Spleen (tissue), 13 donors: ENCODE data around the gene USP34. TPM values are rescaled to one million over a fixed set of nuclear protein-coding genes. Genes with fewer than 3 reads are reported as not detected.

Source experiments
- DNase-seq: peaks from one replicate; pipeline ENCODE4 v3.0.0-alpha.2; 2020
- H3K27ac ChIP-seq, 8 donors: fragments of 200-600 bp; sonication (generic) in 7 of 8; 1 replicate in 4 of 8; 2 replicates in 4 of 8; pipeline versions ENCODE4 v1.5.0 to v1.8.0; 2016 to 2021; ENCODE audit warnings: inconsistent platforms in 4 of 8, mild to moderate bottlenecking in 4 of 8, moderate library complexity in 1 of 8
- H3K27me3 ChIP-seq, 7 donors: fragments of 200-600 bp; sonication (generic) in 6 of 7; replicated peaks in 1 of 7; 1 replicate in 4 of 7; 2 replicates in 3 of 7; pipeline versions ENCODE4 v1.5.0 to v1.8.0; 2016 to 2021; ENCODE audit warnings: inconsistent platforms in 3 of 7, mild to moderate bottlenecking in 1 of 7
- H3K36me3 ChIP-seq, 6 donors: fragments of 200-600 bp; sonication (generic) in 5 of 6; 1 replicate in 4 of 6; 2 replicates in 2 of 6; pipeline versions ENCODE4 v1.5.0 to v1.8.0; 2016 to 2021; ENCODE audit warnings: inconsistent platforms in 2 of 6
- H3K4me1 ChIP-seq, 6 donors: fragments of 200-600 bp; sonication (generic) in 5 of 6; 1 replicate in 3 of 6; 2 replicates in 3 of 6; pipeline versions ENCODE4 v1.5.0 to v1.8.0; 2016 to 2021; ENCODE audit warnings: inconsistent platforms in 3 of 6
- H3K4me3 ChIP-seq, 8 donors: fragments of 200-600 bp; sonication (generic) in 7 of 8; 1 replicate in 4 of 8; 2 replicates in 4 of 8; pipeline versions ENCODE4 v1.5.0 to v1.8.0; 2016 to 2021; ENCODE audit warnings: inconsistent platforms in 4 of 8, mild to moderate bottlenecking in 4 of 8, moderate library complexity in 2 of 8
- H3K9me3 ChIP-seq, 8 donors: fragments of 200-600 bp; sonication (generic) in 7 of 8; 1 replicate in 4 of 8; 2 replicates in 4 of 8; pipeline versions ENCODE4 v1.5.0 to v1.8.0; 2016 to 2021; ENCODE audit warnings: inconsistent platforms in 4 of 8
- POLR2A ChIP-seq, 3 donors: fragments of 450-650 bp; IDR thresholded peaks; one replicate each; pipeline ENCODE4 v1.5.1; 2017; ENCODE audit warnings: antibody characterized with exemption in 3 of 3, mild to moderate bottlenecking in 1 of 3
- POLR2AphosphoS5 ChIP-seq, 3 donors: sonication (generic); formaldehyde crosslinking; IDR thresholded peaks; one replicate each; pipeline ENCODE4 v1.5.1; 2017; ENCODE audit warnings: antibody characterized with exemption in 3 of 3
- WGBS, 5 donors: extraction: QIAGEN DNeasy Blood & Tissue Kit in 3 of 5; methylation state at CpG; one replicate each; pipeline versions ENCODE4 v1.1.5 to v1.1.7; 2013 to 2018; 5-methylcytosine and 5-hydroxymethylcytosine counted together
- intact Hi-C: fragments of 100-400 bp; cut with DNase I; formaldehyde crosslinking; loops from one replicate; pipeline ENCODE4 v1.15.0; 2023; ENCODE audit warnings: low total_unique reads
- long read RNA-seq, 2 donors: transcript quantifications; one replicate each; lab custom pipeline, GENCODE V29; 2026
- polyA plus RNA-seq, 3 donors: library from polyadenylated mRNA; stranded (reverse); fragments of 200-250 nt; gene quantifications; one replicate each; pipeline ENCODE4 v1.2.1, GENCODE V29; 2013
- total RNA-seq, 7 donors: library from RNA; depleted of rRNA in 3 of 7; stranded (reverse); fragments of >200 nt in 3 of 7; fragmentation: NEBNext Ultra II Directional in 4 of 7; extraction: Animal tissue kit (Norgen Biotek cat#: 25700) in 4 of 7; gene quantifications; one replicate each; pipeline versions ENCODE4 v1.1.0 to v1.2.1, GENCODE V29; 2016 to 2021
- TF ChIP-seq, protein P1 (sequence below), 11 experiments: fragments of 200-600 bp in 7 of 11; fragments of 450-650 bp in 4 of 11; sonication (generic) in 4 of 11; IDR thresholded peaks in 8 of 11; conservative IDR thresholded peaks in 3 of 11; 1 replicate in 7 of 11; 2 replicates in 4 of 11; pipeline versions ENCODE4 v1.4.0 to v1.8.0; 2016 to 2021; ENCODE audit warnings: antibody characterized with exemption in 11 of 11, inconsistent platforms in 4 of 11, mild to moderate bottlenecking in 1 of 11
- donor health status: healthy with polysubstance abuse.
- donor health status: DM: no; HTN: no; CAD: no; lungs with moderate emphysema.
- donor health status: DM: no; HTN: no; CAD: no.
- donor health status: Bipolar disorder and iron deficiency.
- donor health status: healthy.
- donor health status: DM: no; HTN: no; CAD: no.
- donor health status: DM: yes; HTN: yes; CAD: no.

The USP34 gene, protein sequence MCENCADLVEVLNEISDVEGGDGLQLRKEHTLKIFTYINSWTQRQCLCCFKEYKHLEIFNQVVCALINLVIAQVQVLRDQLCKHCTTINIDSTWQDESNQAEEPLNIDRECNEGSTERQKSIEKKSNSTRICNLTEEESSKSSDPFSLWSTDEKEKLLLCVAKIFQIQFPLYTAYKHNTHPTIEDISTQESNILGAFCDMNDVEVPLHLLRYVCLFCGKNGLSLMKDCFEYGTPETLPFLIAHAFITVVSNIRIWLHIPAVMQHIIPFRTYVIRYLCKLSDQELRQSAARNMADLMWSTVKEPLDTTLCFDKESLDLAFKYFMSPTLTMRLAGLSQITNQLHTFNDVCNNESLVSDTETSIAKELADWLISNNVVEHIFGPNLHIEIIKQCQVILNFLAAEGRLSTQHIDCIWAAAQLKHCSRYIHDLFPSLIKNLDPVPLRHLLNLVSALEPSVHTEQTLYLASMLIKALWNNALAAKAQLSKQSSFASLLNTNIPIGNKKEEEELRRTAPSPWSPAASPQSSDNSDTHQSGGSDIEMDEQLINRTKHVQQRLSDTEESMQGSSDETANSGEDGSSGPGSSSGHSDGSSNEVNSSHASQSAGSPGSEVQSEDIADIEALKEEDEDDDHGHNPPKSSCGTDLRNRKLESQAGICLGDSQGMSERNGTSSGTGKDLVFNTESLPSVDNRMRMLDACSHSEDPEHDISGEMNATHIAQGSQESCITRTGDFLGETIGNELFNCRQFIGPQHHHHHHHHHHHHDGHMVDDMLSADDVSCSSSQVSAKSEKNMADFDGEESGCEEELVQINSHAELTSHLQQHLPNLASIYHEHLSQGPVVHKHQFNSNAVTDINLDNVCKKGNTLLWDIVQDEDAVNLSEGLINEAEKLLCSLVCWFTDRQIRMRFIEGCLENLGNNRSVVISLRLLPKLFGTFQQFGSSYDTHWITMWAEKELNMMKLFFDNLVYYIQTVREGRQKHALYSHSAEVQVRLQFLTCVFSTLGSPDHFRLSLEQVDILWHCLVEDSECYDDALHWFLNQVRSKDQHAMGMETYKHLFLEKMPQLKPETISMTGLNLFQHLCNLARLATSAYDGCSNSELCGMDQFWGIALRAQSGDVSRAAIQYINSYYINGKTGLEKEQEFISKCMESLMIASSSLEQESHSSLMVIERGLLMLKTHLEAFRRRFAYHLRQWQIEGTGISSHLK (N-terminal part only)
- 100 to 1,000 TPM; 124 to 222 (median 152) TPM for total RNA-seq
- polyA plus RNA-seq, result 10 to 100 TPM; 52.1 to 59.8 (median 58.4) TPM
- long read RNA-seq, donor 1, partial matches to known transcripts, result 5 of 7 reads
- long read RNA-seq, donor 1, other reads (novel, unspliced or antisense), result 0 of 7 reads
- long read RNA-seq, donor 2, partial matches to known transcripts, result 0 of 1 reads
- long read RNA-seq, donor 2, other reads (novel, unspliced or antisense), result 0 of 1 reads

DNA sequence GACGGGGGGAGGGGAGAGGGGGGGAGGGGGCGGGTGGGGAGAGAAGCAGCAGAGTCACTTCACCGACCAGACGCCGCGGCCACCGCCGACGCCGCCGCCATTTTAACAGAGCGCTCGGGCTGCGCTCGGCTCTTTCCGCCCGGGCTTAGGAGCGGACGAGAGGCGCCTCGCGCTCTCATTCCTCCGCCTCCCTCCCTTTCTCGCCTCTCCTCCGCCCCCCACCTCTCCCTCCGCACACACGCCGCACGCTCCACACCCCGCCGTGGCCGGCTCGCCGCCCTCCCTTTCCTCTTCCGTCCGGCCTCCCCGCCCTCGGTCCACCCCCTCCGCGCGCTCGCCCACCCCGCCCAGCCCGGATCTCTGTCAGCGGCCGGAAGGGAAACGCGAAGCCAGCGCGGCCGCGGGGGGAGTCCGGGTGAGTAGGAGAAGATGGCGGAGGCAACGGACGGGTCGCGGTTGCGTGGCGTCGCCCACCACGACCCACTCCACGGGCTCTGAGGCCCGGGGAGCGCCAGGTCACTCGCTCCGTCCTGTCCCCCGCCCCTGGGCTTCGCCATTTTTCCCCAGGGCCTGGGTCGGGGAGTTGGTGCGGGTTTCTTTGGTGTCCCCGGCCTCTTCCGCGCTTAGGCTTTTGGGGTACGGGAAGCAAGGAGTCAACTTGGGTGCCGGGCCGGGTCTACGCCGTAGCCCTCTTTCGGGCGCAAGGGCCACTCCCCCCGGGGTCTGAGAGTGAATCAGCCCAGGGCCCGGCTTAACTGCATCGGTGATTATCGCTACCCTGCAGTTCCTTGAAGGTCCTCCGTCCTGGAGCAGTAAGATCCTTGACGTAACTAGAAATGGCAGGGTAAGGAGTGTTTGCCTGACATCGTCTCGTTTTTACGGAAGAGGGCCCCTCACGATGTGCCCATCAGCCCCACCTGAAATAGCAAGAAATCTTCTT lies at the start of gene USP34:
Gene USP34 (minus strand): TSS at position 123 of the 940 bp plus-strand sequence. CDS start 395 bp downstream, outside the sequence.
- 0 to 1% (median 0%) methylated on average over 45 to 90 of the region's 91 CpGs for WGBS, 5 donors
- peak; percentile 100 for DNase-seq
- peak within 1 kb of the TSS; percentile 94 to 99 (median 99) for H3K27ac ChIP-seq
- TF ChIP-seq POLR2A (IDR thresholded peaks at IDR 0.05), result peak in 2 of 3 donors; percentile 78 to 86
- TF ChIP-seq, protein P1, sequence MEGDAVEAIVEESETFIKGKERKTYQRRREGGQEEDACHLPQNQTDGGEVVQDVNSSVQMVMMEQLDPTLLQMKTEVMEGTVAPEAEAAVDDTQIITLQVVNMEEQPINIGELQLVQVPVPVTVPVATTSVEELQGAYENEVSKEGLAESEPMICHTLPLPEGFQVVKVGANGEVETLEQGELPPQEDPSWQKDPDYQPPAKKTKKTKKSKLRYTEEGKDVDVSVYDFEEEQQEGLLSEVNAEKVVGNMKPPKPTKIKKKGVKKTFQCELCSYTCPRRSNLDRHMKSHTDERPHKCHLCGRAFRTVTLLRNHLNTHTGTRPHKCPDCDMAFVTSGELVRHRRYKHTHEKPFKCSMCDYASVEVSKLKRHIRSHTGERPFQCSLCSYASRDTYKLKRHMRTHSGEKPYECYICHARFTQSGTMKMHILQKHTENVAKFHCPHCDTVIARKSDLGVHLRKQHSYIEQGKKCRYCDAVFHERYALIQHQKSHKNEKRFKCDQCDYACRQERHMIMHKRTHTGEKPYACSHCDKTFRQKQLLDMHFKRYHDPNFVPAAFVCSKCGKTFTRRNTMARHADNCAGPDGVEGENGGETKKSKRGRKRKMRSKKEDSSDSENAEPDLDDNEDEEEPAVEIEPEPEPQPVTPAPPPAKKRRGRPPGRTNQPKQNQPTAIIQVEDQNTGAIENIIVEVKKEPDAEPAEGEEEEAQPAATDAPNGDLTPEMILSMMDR (IDR thresholded peaks at IDR 0.05 in 8 of 11, conservative IDR thresholded peaks at IDR 0.05 in 3 of 11), result peak in 3 of 11 experiments; percentile 9 to 26 (median 16)
- peak; percentile 94 to 97 (median 95) for TF ChIP-seq POLR2AphosphoS5 (IDR thresholded peaks at IDR 0.05)
- H3K36me3 ChIP-seq, result peaks cover 0 to 38% (median 1%) of the 10 kb centered on the region in 6 donors
- H3K4me1 ChIP-seq, result peaks cover 20 to 52% (median 47%) of the 10 kb centered on the region in 6 donors
- intact Hi-C loops, result no loop called here
- H3K9me3 ChIP-seq, result no peaks in the 10 kb centered on the region
- H3K4me3 ChIP-seq, result peak within 1 kb of the TSS; percentile 68 to 91 (median 73)
- H3K27me3 ChIP-seq, result no peaks in the 10 kb centered on the region

DNA sequence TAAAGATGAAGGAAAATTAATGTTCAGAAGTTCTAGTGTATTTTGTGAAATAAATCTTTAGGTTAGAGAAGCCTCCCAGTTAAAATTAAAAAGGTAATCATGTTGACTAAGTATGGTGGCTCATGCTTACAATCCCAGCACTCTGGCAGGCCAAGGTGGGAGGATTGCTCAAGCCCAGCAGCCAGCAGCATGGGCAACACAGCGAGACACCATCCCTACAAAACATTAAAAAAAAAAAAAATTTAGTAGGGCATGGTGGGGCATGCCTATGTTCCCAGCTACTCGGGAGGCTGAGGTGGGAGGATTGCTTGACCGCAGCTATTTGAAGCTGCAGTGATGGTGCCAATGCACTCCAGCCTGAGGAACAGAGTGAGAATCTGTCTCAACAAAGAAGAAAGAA lies 49.4 kb upstream of the USP34 start:
- H3K27ac ChIP-seq, result no peak overlapping the region
- intact Hi-C loops, result no loop called here
- TF ChIP-seq POLR2AphosphoS5 (IDR thresholded peaks at IDR 0.05) (no peak), POLR2A (IDR thresholded peaks at IDR 0.05) (no peak)
- TF ChIP-seq, protein P1 (IDR thresholded peaks at IDR 0.05 in 8 of 11, conservative IDR thresholded peaks at IDR 0.05 in 3 of 11), result no peak
- no peaks in the 10 kb centered on the region for H3K9me3 ChIP-seq
- H3K4me3 ChIP-seq, result no peak overlapping the region
- no peak for DNase-seq
- no peaks in the 10 kb centered on the region for H3K27me3 ChIP-seq
- H3K4me1 ChIP-seq, result peaks cover 0 to 27% (median 11%) of the 10 kb centered on the region in 6 donors
- 84 to 93% (median 90%) methylated on average over 3 of the region's 3 CpGs for WGBS, 5 donors
- peaks cover 0 to 98% (median 69%) of the 10 kb centered on the region in 6 donors for H3K36me3 ChIP-seq

DNA sequence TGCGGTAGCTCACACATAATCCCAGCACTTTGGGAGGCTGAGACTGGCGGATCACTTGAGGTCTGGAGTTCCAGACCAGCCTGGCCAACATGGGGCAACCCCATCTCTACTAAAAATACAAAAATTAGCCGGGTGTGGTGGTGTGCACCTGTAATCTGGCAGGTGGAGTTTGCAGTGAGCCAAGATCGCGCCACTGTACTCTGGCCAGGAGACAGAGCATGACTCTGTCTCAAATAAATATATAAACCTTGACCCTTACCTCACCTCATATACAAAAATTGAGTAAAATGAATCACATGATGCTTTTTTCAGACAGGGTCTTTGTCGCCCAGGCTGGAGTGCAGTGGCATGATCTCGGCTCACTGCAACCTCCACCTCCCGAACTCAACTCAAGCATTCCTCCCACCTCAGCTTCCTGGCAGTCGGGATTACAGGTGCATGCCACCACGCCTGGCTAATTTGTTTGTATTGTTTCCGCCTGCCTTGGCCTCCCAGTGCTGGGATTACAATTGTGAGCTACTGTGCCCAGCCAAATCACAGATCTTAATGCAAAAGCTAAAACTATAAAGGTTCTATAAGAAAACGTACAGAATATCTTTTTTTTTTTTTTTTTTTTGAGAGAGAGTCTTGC lies 42.0 kb upstream of the USP34 start:
- no peak for TF ChIP-seq POLR2A (IDR thresholded peaks at IDR 0.05)
- no peak for TF ChIP-seq POLR2AphosphoS5 (IDR thresholded peaks at IDR 0.05)
- TF ChIP-seq, protein P1 (IDR thresholded peaks at IDR 0.05 in 8 of 11, conservative IDR thresholded peaks at IDR 0.05 in 3 of 11), result no peak
- 89 to 93% (median 92%) methylated on average over 11 to 12 of the region's 12 CpGs for WGBS, 5 donors

More for the DNA sequence above, 42.0 kb upstream of the USP34 start:
- peak; percentile 23 for DNase-seq
- Histone ChIP-seq H3K27me3 (no peaks in the 10 kb centered on the region), H3K4me3 (no peak overlapping the region), H3K4me1 (peaks cover 0 to 6% (median 0%) of the 10 kb centered on the region in 6 donors), H3K9me3 (no peaks in the 10 kb centered on the region), H3K36me3 (peaks cover 0 to 100% (median 78%) of the 10 kb centered on the region in 6 donors), H3K27ac (no peak overlapping the region)
- intact Hi-C loops, result no loop called here
